ENCODE data around the gene LRPPRC.

LRPPRC gene

GRCh38 chr2:43842866-43843226, 152.9 kb downstream of the LRPPRC start:
- no peak for TF ChIP-seq CTCF (IDR thresholded peaks at IDR 0.05; ENCODE audit: poor library complexity, severe bottlenecking)
- Histone ChIP-seq H3K9me3 (ENCODE audit: severe bottlenecking) (no peaks in the 10 kb centered on the region), H3K27ac (ENCODE audit: poor library complexity, severe bottlenecking) (no peak overlapping the region), H3K36me3 (ENCODE audit: low read depth) (no peaks in the 10 kb centered on the region), H3K4me3 (ENCODE audit: severe bottlenecking) (no peak overlapping the region), H3K27me3 (ENCODE audit: insufficient read depth, poor library complexity, severe bottlenecking) (no peaks in the 10 kb centered on the region), H3K4me1 (ENCODE audit: insufficient read depth, poor library complexity, severe bottlenecking) (no peaks in the 10 kb centered on the region)
- DNase-seq (ENCODE audit: low spot score) (no peak), ATAC-seq (ENCODE audit: low read depth) (no peak)

GRCh38 chr2:43841949-43842865, 153.6 kb downstream of the LRPPRC start:
- no peaks in the 10 kb centered on the region for H3K36me3 ChIP-seq (ENCODE audit: low read depth)
- DNase-seq (ENCODE audit: low spot score) = no peak
- no peak overlapping the region for H3K4me3 ChIP-seq (ENCODE audit: severe bottlenecking)
- ATAC-seq (ENCODE audit: low read depth) = no peak
- H3K4me1 ChIP-seq (ENCODE audit: insufficient read depth, poor library complexity, severe bottlenecking) = no peaks in the 10 kb centered on the region
- no peak for TF ChIP-seq CTCF (IDR thresholded peaks at IDR 0.05; ENCODE audit: poor library complexity, severe bottlenecking)
- no peak overlapping the region for H3K27ac ChIP-seq (ENCODE audit: poor library complexity, severe bottlenecking)
- H3K9me3 ChIP-seq (ENCODE audit: severe bottlenecking) = no peaks in the 10 kb centered on the region
- H3K27me3 ChIP-seq (ENCODE audit: insufficient read depth, poor library complexity, severe bottlenecking) = no peaks in the 10 kb centered on the region

- H3K4me3 ChIP-seq (ENCODE audit: severe bottlenecking) = no peak overlapping the region
- H3K4me1 ChIP-seq (ENCODE audit: insufficient read depth, poor library complexity, severe bottlenecking) = no peaks in the 10 kb centered on the region
- ATAC-seq (ENCODE audit: low read depth) = no peak
- no peaks in the 10 kb centered on the region for H3K9me3 ChIP-seq (ENCODE audit: severe bottlenecking)
- H3K36me3 ChIP-seq (ENCODE audit: low read depth) = no peaks in the 10 kb centered on the region
- DNase-seq (ENCODE audit: low spot score) = no peak
- H3K27me3 ChIP-seq (ENCODE audit: insufficient read depth, poor library complexity, severe bottlenecking) = no peaks in the 10 kb centered on the region
- no peak overlapping the region for H3K27ac ChIP-seq (ENCODE audit: poor library complexity, severe bottlenecking)
- no peak for TF ChIP-seq CTCF (IDR thresholded peaks at IDR 0.05; ENCODE audit: poor library complexity, severe bottlenecking)
Observed at GRCh38 chr2:43840965-43841364, 154.8 kb downstream of the LRPPRC start.

- Histone ChIP-seq H3K9me3 (ENCODE audit: severe bottlenecking) (no peaks in the 10 kb centered on the region), H3K27ac (ENCODE audit: poor library complexity, severe bottlenecking) (no peak overlapping the region), H3K4me3 (ENCODE audit: severe bottlenecking) (no peak overlapping the region), H3K4me1 (ENCODE audit: insufficient read depth, poor library complexity, severe bottlenecking) (no peaks in the 10 kb centered on the region), H3K27me3 (ENCODE audit: insufficient read depth, poor library complexity, severe bottlenecking) (no peaks in the 10 kb centered on the region), H3K36me3 (ENCODE audit: low read depth) (no peaks in the 10 kb centered on the region)
- ATAC-seq (ENCODE audit: low read depth) = no peak
- no peak for DNase-seq (ENCODE audit: low spot score)
- no peak for TF ChIP-seq CTCF (IDR thresholded peaks at IDR 0.05; ENCODE audit: poor library complexity, severe bottlenecking)
Observed at GRCh38 chr2:43839776-43840564, 155.8 kb downstream of the LRPPRC start.
